Mesenchymal stem cell (in vitro differentiated cells and primary cell): ENCODE measurements around the gene ZNF770.
A peak's percentile ranks its signal among the peaks of the same experiment; 100 is the strongest.

ENCODE experiments used
- DNase-seq: peaks from one replicate; pipeline ENCODE4 v3.0.0-alpha.2; 2013
- H2AFZ ChIP-seq: one replicate; pipeline ENCODE4 v1.6.1; 2013; ENCODE audit warnings: low read depth, mild to moderate bottlenecking, control low read depth, inconsistent platforms, low read length, moderate library complexity
- H2AK5ac ChIP-seq: 2 replicates; pipeline ENCODE4 v1.6.1; 2013; ENCODE audit warnings: low read length, moderate library complexity, mild to moderate bottlenecking, inconsistent platforms; ENCODE audit not compliant: severe bottlenecking
- H2BK120ac ChIP-seq: one replicate; pipeline ENCODE4 v1.6.1; 2013; ENCODE audit warnings: low read depth, mild to moderate bottlenecking, inconsistent platforms, low read length, moderate library complexity
- H2BK12ac ChIP-seq, 2 experiments: one replicate each; pipeline ENCODE4 v1.6.1; 2013; ENCODE audit warnings: inconsistent platforms in 2 of 2, low read length in 2 of 2, mild to moderate bottlenecking in 2 of 2, moderate library complexity in 2 of 2, control low read depth in 1 of 2
- H2BK15ac ChIP-seq: one replicate; pipeline ENCODE4 v1.6.1; 2013; ENCODE audit warnings: mild to moderate bottlenecking, low read depth, inconsistent platforms; ENCODE audit not compliant: poor library complexity, severe bottlenecking
- H2BK5ac ChIP-seq: 2 replicates; pipeline ENCODE4 v1.6.1; 2013; ENCODE audit warnings: low read depth, mild to moderate bottlenecking, low read length, control low read depth, inconsistent platforms; ENCODE audit not compliant: poor library complexity, severe bottlenecking
- H3K14ac ChIP-seq, 2 experiments: one replicate each; pipeline ENCODE4 v1.6.1; 2013; ENCODE audit warnings: inconsistent platforms in 2 of 2, low read length in 2 of 2, control low read depth in 1 of 2, mild to moderate bottlenecking in 1 of 2, moderate library complexity in 1 of 2
- H3K18ac ChIP-seq, 2 experiments: one replicate each; pipeline ENCODE4 v1.6.1; 2013; ENCODE audit warnings: inconsistent platforms in 2 of 2, low read length in 2 of 2, control low read depth in 1 of 2, low read depth in 1 of 2, mild to moderate bottlenecking in 1 of 2
- H3K23ac ChIP-seq, 2 experiments: one replicate each; pipeline ENCODE4 v1.6.1; 2013; ENCODE audit warnings: inconsistent platforms in 2 of 2, low read length in 2 of 2, mild to moderate bottlenecking in 2 of 2, moderate library complexity in 2 of 2, control low read depth in 1 of 2
- H3K27ac ChIP-seq: 2 replicates; pipeline ENCODE4 v1.5.1; 2013; ENCODE audit warnings: mild to moderate bottlenecking, moderate library complexity, low read length, control low read depth, inconsistent platforms; ENCODE audit not compliant: poor library complexity, severe bottlenecking
- H3K27me3 ChIP-seq, 2 experiments: 2 replicates each; pipeline versions ENCODE4 v1.6.1 to v1.7.0; 2013; ENCODE audit warnings: low read length in 2 of 2, mild to moderate bottlenecking in 2 of 2, moderate library complexity in 2 of 2, control low read depth in 1 of 2, inconsistent platforms in 1 of 2; ENCODE audit not compliant: control insufficient read depth in 1 of 2, insufficient read depth in 1 of 2
- H3K36me3 ChIP-seq, 2 experiments: 2 replicates each; pipeline versions ENCODE4 v1.6.1 to v1.7.0; 2013; ENCODE audit warnings: low read length in 2 of 2, control low read depth in 1 of 2, inconsistent platforms in 1 of 2, low read depth in 1 of 2, mild to moderate bottlenecking in 1 of 2; ENCODE audit not compliant: insufficient read depth in 2 of 2, control insufficient read depth in 1 of 2
- H3K4ac ChIP-seq, 2 experiments: one replicate each; pipeline ENCODE4 v1.6.1; 2013; ENCODE audit warnings: inconsistent platforms in 2 of 2, low read length in 2 of 2, mild to moderate bottlenecking in 2 of 2, moderate library complexity in 2 of 2, control low read depth in 1 of 2, low read depth in 1 of 2
- H3K4me1 ChIP-seq: 2 replicates; pipeline ENCODE4 v1.6.1; 2013; ENCODE audit warnings: low read depth, low read length, control low read depth; ENCODE audit not compliant: control insufficient read depth, insufficient read depth
- H3K4me2 ChIP-seq: 2 replicates; pipeline ENCODE4 v1.6.1; 2013; ENCODE audit warnings: low read length, mild to moderate bottlenecking, inconsistent platforms; ENCODE audit not compliant: poor library complexity, severe bottlenecking
- H3K4me3 ChIP-seq, 2 experiments: 2 replicates each; pipeline versions ENCODE4 v1.5.1 to v1.7.0; 2013; ENCODE audit warnings: low read length in 2 of 2, mild to moderate bottlenecking in 2 of 2, control low read depth in 1 of 2, low read depth in 1 of 2; ENCODE audit not compliant: insufficient read depth in 1 of 2
- H3K79me1 ChIP-seq: replicated peaks from 2 replicates; pipeline ENCODE4 v1.6.1; 2013; ENCODE audit warnings: mild to moderate bottlenecking, control low read depth, low read length, inconsistent platforms; ENCODE audit not compliant: poor library complexity, severe bottlenecking
- H3K9ac ChIP-seq: 2 replicates; pipeline ENCODE4 v1.7.0; 2013; ENCODE audit warnings: mild to moderate bottlenecking, low read length, moderate library complexity
- H3K9me3 ChIP-seq: 2 replicates; pipeline ENCODE4 v1.7.0; 2013; ENCODE audit warnings: mild to moderate bottlenecking, low read length; ENCODE audit not compliant: control insufficient read depth
- H4K8ac ChIP-seq: one replicate; pipeline ENCODE4 v1.6.1; 2013; ENCODE audit warnings: inconsistent platforms, mild to moderate bottlenecking, low read length, moderate library complexity
- H4K91ac ChIP-seq: one replicate; pipeline ENCODE4 v1.6.1; 2013; ENCODE audit warnings: mild to moderate bottlenecking, low read length, inconsistent platforms
- WGBS: methylation state at CpG from one replicate; pipeline ENCODE4 v1.1.7; 2013; ENCODE audit warnings: mixed read lengths; 5-methylcytosine and 5-hydroxymethylcytosine counted together

The ZNF770 gene

GRCh38 chr15:34999906-35000305 lies 11.8 kb upstream of the ZNF770 start:
- no peaks in the 10 kb centered on the region for H3K79me1 ChIP-seq
- no peak overlapping the region for H4K8ac ChIP-seq
- H2BK5ac ChIP-seq: no peak overlapping the region
- H2BK15ac ChIP-seq: no peak overlapping the region
- H2BK120ac ChIP-seq: no peak overlapping the region
- H3K4me1 ChIP-seq: no peaks in the 10 kb centered on the region
- no peaks in the 10 kb centered on the region for H3K9me3 ChIP-seq
- H3K9ac ChIP-seq: no peak overlapping the region
- no peak overlapping the region for H3K14ac ChIP-seq
- H3K23ac ChIP-seq: no peak overlapping the region
- no peak overlapping the region for H4K91ac ChIP-seq
- peak overlapping the region; percentile 49 for H2AK5ac ChIP-seq
- no peak overlapping the region for H2AFZ ChIP-seq
- H3K4ac ChIP-seq: no peak overlapping the region
- H3K27ac ChIP-seq: no peak overlapping the region
- no peak overlapping the region for H2BK12ac ChIP-seq
- H3K4me2 ChIP-seq: no peak overlapping the region
- no peak overlapping the region for H3K18ac ChIP-seq
- no peak overlapping the region for H3K4me3 ChIP-seq
- no peaks in the 10 kb centered on the region for H3K36me3 ChIP-seq
- no peaks in the 10 kb centered on the region for H3K27me3 ChIP-seq
- 95% methylated on average over 6 of the region's 7 CpGs for WGBS
- no peak for DNase-seq

GRCh38 chr15:34994925-34995324 lies 6.8 kb upstream of the ZNF770 start:
- Histone ChIP-seq H3K27me3 (no peaks in the 10 kb centered on the region), H3K4ac (no peak overlapping the region), H3K23ac (no peak overlapping the region), H3K27ac (no peak overlapping the region), H2BK5ac (no peak overlapping the region), H3K18ac (no peak overlapping the region), H3K9me3 (no peaks in the 10 kb centered on the region), H3K4me2 (no peak overlapping the region), H4K91ac (no peak overlapping the region), H3K4me3 (no peak overlapping the region), H3K79me1 (no peaks in the 10 kb centered on the region), H4K8ac (no peak overlapping the region), H3K36me3 (no peaks in the 10 kb centered on the region), H3K4me1 (no peaks in the 10 kb centered on the region), H2AFZ (no peak overlapping the region), H3K9ac (no peak overlapping the region), H3K14ac (no peak overlapping the region), H2AK5ac (no peak overlapping the region), H2BK15ac (no peak overlapping the region), H2BK120ac (no peak overlapping the region), H2BK12ac (no peak overlapping the region)
- no peak for DNase-seq
- WGBS: no CpG with 5 or more reads among the region's 1 CpG

GRCh38 chr15:34993877-34994276 lies 5.8 kb upstream of the ZNF770 start:
- WGBS: 88% methylated on average over 3 of the region's 4 CpGs
- Histone ChIP-seq H3K14ac (no peak overlapping the region), H3K4ac (no peak overlapping the region), H3K79me1 (no peaks in the 10 kb centered on the region), H3K36me3 (no peaks in the 10 kb centered on the region), H3K18ac (no peak overlapping the region), H4K8ac (no peak overlapping the region), H3K27me3 (no peaks in the 10 kb centered on the region), H3K9me3 (no peaks in the 10 kb centered on the region), H2BK12ac (no peak overlapping the region), H2BK15ac (no peak overlapping the region), H2BK120ac (no peak overlapping the region), H3K4me1 (no peaks in the 10 kb centered on the region), H3K4me2 (no peak overlapping the region), H4K91ac (no peak overlapping the region), H3K4me3 (no peak overlapping the region), H2BK5ac (no peak overlapping the region), H3K9ac (no peak overlapping the region), H2AK5ac (no peak overlapping the region), H3K27ac (no peak overlapping the region), H3K23ac (no peak overlapping the region), H2AFZ (no peak overlapping the region)
- no peak for DNase-seq

- Histone ChIP-seq H4K8ac (no peak overlapping the region), H3K27ac (no peak overlapping the region), H2AK5ac (no peak overlapping the region), H3K9me3 (no peaks in the 10 kb centered on the region), H3K4me1 (no peaks in the 10 kb centered on the region), H4K91ac (no peak overlapping the region), H2BK5ac (no peak overlapping the region), H3K18ac (no peak overlapping the region), H3K4me3 (no peak overlapping the region), H3K9ac (no peak overlapping the region), H3K4me2 (no peak overlapping the region), H3K23ac (no peak overlapping the region), H2BK12ac (no peak overlapping the region), H2AFZ (no peak overlapping the region), H3K4ac (no peak overlapping the region), H3K36me3 (no peaks in the 10 kb centered on the region), H3K14ac (no peak overlapping the region), H3K79me1 (no peaks in the 10 kb centered on the region), H3K27me3 (no peaks in the 10 kb centered on the region), H2BK15ac (no peak overlapping the region), H2BK120ac (no peak overlapping the region)
- WGBS: 91% methylated on average over 6 of the region's 6 CpGs
- DNase-seq: no peak
Observed at GRCh38 chr15:34993412-34993811, 5.3 kb upstream of the ZNF770 start.
